HepG2 (cell line): ENCODE data around the gene TBL3. TPM values are rescaled to one million over a fixed set of nuclear protein-coding genes. Genes with fewer than 3 reads are reported as not detected.

Experiments used
- ARID4A ChIP-seq: sonication (generic); formaldehyde crosslinking; IDR thresholded peaks from 2 replicates; pipeline ENCODE4 v1.5.0; 2020; ENCODE audit warnings: mild to moderate bottlenecking, missing genetic modification reagents, borderline replicate concordance
- CREB3 ChIP-seq: sonication (generic); formaldehyde crosslinking; IDR thresholded peaks from 2 replicates; pipeline ENCODE4 v1.5.0; 2020; ENCODE audit warnings: missing genetic modification reagents
- FOXA1 ChIP-seq, 2 experiments: fragments of 450-650 bp in 1 of 2; sonication (generic) in 1 of 2; formaldehyde crosslinking in 1 of 2; IDR thresholded peaks; 2 replicates each; pipeline versions ENCODE4 v1.4.0 to v1.6.1; 2016 to 2020; ENCODE audit warnings: missing genetic modification reagents in 1 of 2
- HNF4A ChIP-seq: sonication (generic); formaldehyde crosslinking; IDR thresholded peaks from 2 replicates; pipeline ENCODE4 v1.4.0; 2020; ENCODE audit warnings: missing genetic modification reagents
- HNF4G ChIP-seq, 2 experiments: sonication (generic) in 1 of 2; formaldehyde crosslinking in 1 of 2; IDR thresholded peaks; 2 replicates each; pipeline versions ENCODE4 v1.4.0 to v1.6.1; 2011 to 2020; ENCODE audit warnings: borderline replicate concordance in 2 of 2, low read depth in 2 of 2, mild to moderate bottlenecking in 2 of 2, low read length in 1 of 2, missing genetic modification reagents in 1 of 2, moderate library complexity in 1 of 2
- KLF12 ChIP-seq: sonication (generic); formaldehyde crosslinking; IDR thresholded peaks from 2 replicates; pipeline ENCODE4 v1.4.0; 2020; ENCODE audit warnings: missing genetic modification reagents, borderline replicate concordance
- MYC ChIP-seq: sonication (generic); formaldehyde crosslinking; IDR thresholded peaks from 2 replicates; pipeline ENCODE4 v1.9.0; 2021; ENCODE audit warnings: missing genetic modification reagents, borderline replicate concordance
- PAXIP1 ChIP-seq: sonication (generic); formaldehyde crosslinking; conservative IDR thresholded peaks from 2 replicates; pipeline ENCODE4 v1.4.0; 2020; ENCODE audit warnings: mild to moderate bottlenecking, missing genetic modification reagents, moderate library complexity
- PHF21A ChIP-seq: sonication (generic); formaldehyde crosslinking; IDR thresholded peaks from 2 replicates; pipeline ENCODE4 v1.5.0; 2020; ENCODE audit warnings: mild to moderate bottlenecking, missing genetic modification reagents
- PHF8 ChIP-seq: sonication (generic); formaldehyde crosslinking; IDR thresholded peaks from 2 replicates; pipeline ENCODE4 v1.5.0; 2020; ENCODE audit warnings: missing genetic modification reagents
- SAP130 ChIP-seq: IDR thresholded peaks from 2 replicates; pipeline ENCODE4 v1.6.1; 2016; ENCODE audit warnings: low read depth
- ZNF136 ChIP-seq: sonication (generic); formaldehyde crosslinking; IDR thresholded peaks from 2 replicates; pipeline ENCODE4 v1.8.1; 2022; ENCODE audit warnings: low read depth, mild to moderate bottlenecking, moderate library complexity, missing genetic modification reagents
- ZNF256 ChIP-seq: sonication (generic); formaldehyde crosslinking; conservative IDR thresholded peaks from 2 replicates; pipeline ENCODE4 v1.4.0; 2020; ENCODE audit warnings: missing genetic modification reagents
- ZNF687 ChIP-seq: sonication (generic); formaldehyde crosslinking; IDR thresholded peaks from 2 replicates; pipeline ENCODE4 v1.5.1; 2020; ENCODE audit warnings: mild to moderate bottlenecking, missing genetic modification reagents, moderate library complexity
- polyA plus RNA-seq, 8 experiments: library from polyadenylated mRNA; depleted of rRNA in 3 of 8; stranded (reverse) in 7 of 8; unstranded in 1 of 8; fragments of >200 nt; fragmentation: Illumina TruSeq in 4 of 8; extraction: Trizol in 4 of 8; gene quantifications; 2 replicates each; pipeline versions ENCODE4 v1.2.1 to v1.2.3, GENCODE V29; 2011 to 2016; ENCODE audit warnings: low read depth in 4 of 8, missing spikeins in 1 of 8, mixed read lengths in 1 of 8; ENCODE audit not compliant: insufficient read depth in 1 of 8
- total RNA-seq, 5 experiments: library from RNA; depleted of rRNA; stranded (reverse); fragments of >200 nt; fragmentation: Illumina TruSeq; extraction: Trizol; gene quantifications; 2 replicates each; pipeline ENCODE4 v1.2.3, GENCODE V29; 2016; ENCODE audit warnings: low read depth in 1 of 5

TBL3 gene
- total and polyA plus RNA-seq, 2 of the 13 experiments (the other 11 are each of a cell fraction or from before 2014, with no cell fraction given): 16.8 to 38.0 TPM

GRCh38 chr16:2015117-2015946 is 43.5 kb downstream of the TBL3 start (continued):
- 0 out of 2 replicates have a peak, but pooled peaks have one; percentile 15 for TF ChIP-seq PHF8
- TF ChIP-seq SAP130 (CRISPR knock-in tag): peak; percentile 50
- TF ChIP-seq HNF4G (IDR thresholded peaks at IDR 0.05; ENCODE audit: borderline replicate concordance, low read depth, low read length): peak; percentile 17; the same call in 1 of the 2 replicates
- TF ChIP-seq HNF4G (CRISPR knock-in tag; IDR thresholded peaks at IDR 0.05; ENCODE audit: borderline replicate concordance, low read depth): no peak
- peak; percentile 47 for TF ChIP-seq HNF4A (CRISPR knock-in tag)
- TF ChIP-seq ZNF136 (CRISPR knock-in tag): no peak
- no peak for TF ChIP-seq CREB3
- peak; percentile 57; the same call in 1 of the 2 replicates for TF ChIP-seq KLF12 (CRISPR knock-in tag)
- peak; percentile 28; the same call in 1 of the 2 replicates for TF ChIP-seq PAXIP1
- peak; percentile 64 for TF ChIP-seq ZNF687 (CRISPR knock-in tag)
- no peak for TF ChIP-seq FOXA1 (IDR thresholded peaks at IDR 0.05)
- TF ChIP-seq FOXA1 (CRISPR knock-in tag; IDR thresholded peaks at IDR 0.05): peak; percentile 58
- peak; percentile 46; the same call in 1 of the 2 replicates for TF ChIP-seq ARID4A (CRISPR knock-in tag)
- peak; percentile 29; the same call in 1 of the 2 replicates for TF ChIP-seq MYC (CRISPR knock-in tag)
- TF ChIP-seq ZNF256 (CRISPR knock-in tag): no peak
- TF ChIP-seq PHF21A (CRISPR knock-in tag): peak; percentile 14; the same call in 1 of the 2 replicates
